Measurements from ENCODE around the gene MYO1C. TPM values are rescaled to one million over a fixed set of nuclear protein-coding genes. Genes with fewer than 3 reads are reported as not detected.
"Not testable (repeated sequence)": the region's sequence is repeated elsewhere in the genome, so short reads cannot be mapped to it uniquely, and the experiment has no call there.

MYO1C gene
- polyA plus RNA-seq, 3 donors: 66.4 to 70.2 (median 70.0) TPM

GRCh38 chr17:1434150-1434549, 58.3 kb downstream of the MYO1C start:
- no peak for DNase-seq (ENCODE audit: low read depth in 3 of 3, low spot score in 2 of 3)

- DNase-seq (ENCODE audit: low read depth in 3 of 3, low spot score in 2 of 3): no peak
Observed at GRCh38 chr17:1431631-1432104, 60.8 kb downstream of the MYO1C start.

- DNase-seq (ENCODE audit: low read depth in 3 of 3, low spot score in 2 of 3): no peak
Observed at GRCh38 chr17:1423456-1424135, 68.9 kb downstream of the MYO1C start.

- peak in 1 of 3 donors; percentile 63 for DNase-seq (ENCODE audit: low read depth in 3 of 3, low spot score in 2 of 3)
Observed at GRCh38 chr17:1422885-1423284, 69.6 kb downstream of the MYO1C start.

- DNase-seq (ENCODE audit: low read depth in 3 of 3, low spot score in 2 of 3): no peak
Observed at GRCh38 chr17:1421470-1421869, 71.0 kb downstream of the MYO1C start.

- DNase-seq (ENCODE audit: low read depth in 3 of 3, low spot score in 2 of 3): no peak
Observed at GRCh38 chr17:1420981-1421380, 71.5 kb downstream of the MYO1C start.

GRCh38 chr17:1420163-1420562, 72.3 kb downstream of the MYO1C start:
- no peak for DNase-seq (ENCODE audit: low read depth in 3 of 3, low spot score in 2 of 3)

- not testable (repeated sequence) for DNase-seq (ENCODE audit: low read depth in 3 of 3, low spot score in 2 of 3)
Observed at GRCh38 chr17:1418476-1418875, 74.0 kb downstream of the MYO1C start.

- DNase-seq (ENCODE audit: low read depth in 3 of 3, low spot score in 2 of 3): no peak
Observed at GRCh38 chr17:1416414-1416813, 76.1 kb downstream of the MYO1C start.

- no peak for DNase-seq (ENCODE audit: low read depth in 3 of 3, low spot score in 2 of 3)
Observed at GRCh38 chr17:1414634-1415033, 77.9 kb downstream of the MYO1C start.

Other genes with a start within 250 kb of the MYO1C start
- gene BHLHA9, start 222.2 kb downstream of the MYO1C start, polyA plus RNA-seq (ENCODE audit: insufficient read length in 3 of 3): not detected
- under 1 TPM; 0.03 to 0.15 (median 0.03) TPM for gene TRARG1, start 213.0 kb downstream of the MYO1C start, polyA plus RNA-seq (ENCODE audit: insufficient read length in 3 of 3)
- 1,000 to 10,000 TPM; 1,197 to 1,229 (median 1,228) TPM for gene YWHAE, start 92.5 kb downstream of the MYO1C start, polyA plus RNA-seq (ENCODE audit: insufficient read length in 3 of 3)
- 10 to 100 TPM; 65.2 to 69.7 (median 69.4) TPM for gene CRK, start 36.5 kb downstream of the MYO1C start, polyA plus RNA-seq (ENCODE audit: insufficient read length in 3 of 3)
- gene INPP5K, start 23.9 kb upstream of the MYO1C start, polyA plus RNA-seq (ENCODE audit: insufficient read length in 3 of 3): 10 to 100 TPM; 17.6 to 20.6 (median 19.5) TPM
- 10 to 100 TPM; 77.4 to 85.0 (median 84.3) TPM for gene PITPNA, start 70.1 kb upstream of the MYO1C start, polyA plus RNA-seq (ENCODE audit: insufficient read length in 3 of 3)
- 10 to 100 TPM; 28.8 to 33.5 (median 30.7) TPM for gene SLC43A2, start 136.1 kb upstream of the MYO1C start, polyA plus RNA-seq (ENCODE audit: insufficient read length in 3 of 3)
- 1 to 10 TPM; 5.0 to 5.5 (median 5.3) TPM for gene SCARF1, start 153.0 kb upstream of the MYO1C start, polyA plus RNA-seq (ENCODE audit: insufficient read length in 3 of 3)
- 1 to 10 TPM; 3.0 to 4.0 (median 3.9) TPM for gene RILP, start 157.2 kb upstream of the MYO1C start, polyA plus RNA-seq (ENCODE audit: insufficient read length in 3 of 3)
- gene PRPF8, start 192.2 kb upstream of the MYO1C start, polyA plus RNA-seq (ENCODE audit: insufficient read length in 3 of 3): 100 to 1,000 TPM; 325 to 348 (median 335) TPM
- gene TLCD2, start 217.7 kb upstream of the MYO1C start, polyA plus RNA-seq (ENCODE audit: insufficient read length in 3 of 3): 1 to 10 TPM; 5.6 to 6.2 (median 5.9) TPM
- gene WDR81, start 232.0 kb upstream of the MYO1C start, polyA plus RNA-seq (ENCODE audit: insufficient read length in 3 of 3): 10 to 100 TPM; 10.8 to 15.5 (median 12.1) TPM

All from right renal cortex interstitium (tissue), 3 donors.